ENCODE measurements around the gene C15orf40. TPM values are rescaled to one million over a fixed set of nuclear protein-coding genes. Genes with fewer than 3 reads are reported as not detected.

C15orf40 gene
- total and polyA plus RNA-seq, 2 experiments from 2014 or later, result 11.5 to 23.9 TPM

- Histone ChIP-seq H3K4me3 (no peak overlapping the region), H3K4me1 (ENCODE audit: low read depth) (no peaks in the 10 kb centered on the region), H3K27ac (no peak overlapping the region), H3K36me3 (peaks cover 11% of the 10 kb centered on the region), H3K27me3 (no peaks in the 10 kb centered on the region), H3K9me3 (ENCODE audit: low read depth) (no peaks in the 10 kb centered on the region)
- no peak for DNase-seq (ENCODE audit: low read depth in 1 of 2, low spot score in 1 of 2)
- TF ChIP-seq CTCF (IDR thresholded peaks at IDR 0.05; ENCODE audit: low read depth, low read length), result no peak
These were observed 18.3 kb downstream of the C15orf40 start for GRCh38 chr15:82993144-82993543.

GRCh38 chr15:82992436-82992998 lies 18.9 kb downstream of the C15orf40 start:
- no peaks in the 10 kb centered on the region for H3K4me1 ChIP-seq (ENCODE audit: low read depth)
- H3K4me3 ChIP-seq, result no peak overlapping the region
- no peak overlapping the region for H3K27ac ChIP-seq
- H3K9me3 ChIP-seq (ENCODE audit: low read depth), result no peaks in the 10 kb centered on the region
- no peak for DNase-seq (ENCODE audit: low read depth in 1 of 2, low spot score in 1 of 2)
- H3K27me3 ChIP-seq, result no peaks in the 10 kb centered on the region
- H3K36me3 ChIP-seq, result peaks cover 11% of the 10 kb centered on the region
- no peak for TF ChIP-seq CTCF (IDR thresholded peaks at IDR 0.05; ENCODE audit: low read depth, low read length)

GRCh38 chr15:82986442-82986780 lies 25.0 kb downstream of the C15orf40 start:
- peak overlapping the region; percentile 85 for H3K27ac ChIP-seq
- peaks cover 16% of the 10 kb centered on the region for H3K4me1 ChIP-seq (ENCODE audit: low read depth)
- peaks cover 11% of the 10 kb centered on the region for H3K36me3 ChIP-seq
- peak overlapping the region; percentile 73 for H3K4me3 ChIP-seq
- H3K9me3 ChIP-seq (ENCODE audit: low read depth), result no peaks in the 10 kb centered on the region
- TF ChIP-seq CTCF (IDR thresholded peaks at IDR 0.05; ENCODE audit: low read depth, low read length), result peak; percentile 4
- H3K27me3 ChIP-seq, result no peaks in the 10 kb centered on the region
- peak in 1 of 2 donors; percentile 35 for DNase-seq (ENCODE audit: low read depth in 1 of 2, low spot score in 1 of 2)

- Histone ChIP-seq H3K9me3 (ENCODE audit: low read depth) (no peaks in the 10 kb centered on the region), H3K4me3 (peak within 1 kb of the TSS; percentile 73), H3K36me3 (peaks cover 11% of the 10 kb centered on the region), H3K27me3 (no peaks in the 10 kb centered on the region), H3K27ac (peak within 1 kb of the TSS; percentile 85), H3K4me1 (ENCODE audit: low read depth) (peaks cover 22% of the 10 kb centered on the region)
- no peak for TF ChIP-seq CTCF (IDR thresholded peaks at IDR 0.05; ENCODE audit: low read depth, low read length)
- peak; percentile 96 to 98 for DNase-seq (ENCODE audit: low read depth in 1 of 2, low spot score in 1 of 2)
These were observed 25.6 kb downstream of the C15orf40 start, which contains the start of gene RAMAC for GRCh38 chr15:82985688-82986441. RAMAC (plus strand) TSS chr15:82986210; CDS start chr15:82989019, 2,809 bp downstream.

- peak overlapping the region; percentile 83 for H3K27ac ChIP-seq
- peak in 1 of 2 donors; percentile 50 for DNase-seq (ENCODE audit: low read depth in 1 of 2, low spot score in 1 of 2)
- H3K9me3 ChIP-seq (ENCODE audit: low read depth), result no peaks in the 10 kb centered on the region
- no peak overlapping the region for H3K4me3 ChIP-seq
- no peaks in the 10 kb centered on the region for H3K27me3 ChIP-seq
- no peak for TF ChIP-seq CTCF (IDR thresholded peaks at IDR 0.05; ENCODE audit: low read depth, low read length)
- H3K36me3 ChIP-seq, result no peaks in the 10 kb centered on the region
- H3K4me1 ChIP-seq (ENCODE audit: low read depth), result peaks cover 21% of the 10 kb centered on the region
These were observed 30.5 kb downstream of the C15orf40 start for GRCh38 chr15:82980981-82981380.
